ENCODE data around the gene FUT7.

Gene FUT7

DNA sequence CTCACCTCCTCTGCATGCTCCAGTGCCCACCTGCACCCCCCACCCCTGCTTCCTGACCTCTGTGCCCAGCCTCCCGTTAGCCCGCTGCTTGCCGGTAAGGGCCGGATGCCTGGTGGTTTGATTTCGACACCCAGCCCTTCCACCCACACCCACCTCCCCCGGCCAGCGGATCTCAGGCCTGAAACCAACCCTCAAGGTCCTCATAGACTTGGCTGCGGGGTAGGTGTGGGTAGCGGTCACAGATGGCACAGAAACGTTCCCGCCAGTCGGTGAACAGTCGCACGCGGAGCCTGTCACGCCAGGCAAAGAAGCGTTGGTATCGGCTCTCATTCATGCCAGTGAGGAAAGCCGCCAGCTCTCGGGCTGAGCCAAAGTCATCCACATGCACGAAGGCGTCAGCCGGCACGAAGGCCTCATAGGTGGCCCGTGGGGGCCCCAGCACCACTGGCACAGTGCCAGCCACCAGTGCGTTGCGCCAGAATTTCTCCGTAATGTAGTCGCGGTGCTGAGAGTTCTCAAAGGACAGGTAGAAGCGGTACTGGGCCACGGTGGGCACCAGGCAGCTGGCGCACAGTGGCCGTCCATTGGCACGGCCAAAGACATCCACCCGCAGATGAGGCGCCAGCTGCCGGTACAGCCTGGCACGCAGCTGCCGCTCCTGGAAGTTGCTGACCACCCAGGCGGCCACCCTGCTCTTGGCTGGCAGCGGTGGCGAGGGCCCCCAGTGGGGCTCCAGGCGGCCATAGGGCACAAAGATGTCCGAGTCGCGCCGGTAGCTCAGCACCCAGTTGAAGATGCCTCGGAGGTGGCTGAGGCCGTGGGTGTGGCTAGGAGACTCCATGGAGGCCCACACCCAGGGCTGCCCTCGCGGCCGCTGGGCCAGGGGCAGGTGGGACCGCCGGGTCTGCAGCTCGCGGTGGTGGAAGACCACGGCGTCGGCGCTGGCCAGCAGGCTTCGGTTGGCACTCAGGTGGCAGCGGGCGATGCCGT is 1.1 kb downstream of the FUT7 start:
- no peak for DNase-seq

DNA sequence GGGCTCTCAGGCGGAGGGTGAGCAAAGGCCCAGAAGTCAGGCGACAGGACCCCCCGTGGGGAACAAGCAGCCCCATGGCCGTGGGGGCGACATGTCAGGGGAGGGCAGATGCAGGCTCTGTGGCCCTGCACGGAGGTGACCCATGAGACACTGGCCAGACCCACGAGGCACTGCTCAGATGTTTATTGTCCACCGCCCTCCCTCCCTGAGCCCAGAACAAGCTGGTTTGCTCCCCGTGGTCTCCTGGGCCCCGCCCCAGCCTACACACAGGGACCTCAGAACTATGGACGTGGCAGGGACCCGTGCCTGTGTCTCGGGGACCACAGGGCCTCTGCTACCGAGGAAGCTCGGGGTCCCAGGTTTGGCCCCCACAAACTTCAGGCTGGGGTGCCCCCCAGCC is 1.9 kb downstream of the FUT7 start:
- no peak for DNase-seq

DNA sequence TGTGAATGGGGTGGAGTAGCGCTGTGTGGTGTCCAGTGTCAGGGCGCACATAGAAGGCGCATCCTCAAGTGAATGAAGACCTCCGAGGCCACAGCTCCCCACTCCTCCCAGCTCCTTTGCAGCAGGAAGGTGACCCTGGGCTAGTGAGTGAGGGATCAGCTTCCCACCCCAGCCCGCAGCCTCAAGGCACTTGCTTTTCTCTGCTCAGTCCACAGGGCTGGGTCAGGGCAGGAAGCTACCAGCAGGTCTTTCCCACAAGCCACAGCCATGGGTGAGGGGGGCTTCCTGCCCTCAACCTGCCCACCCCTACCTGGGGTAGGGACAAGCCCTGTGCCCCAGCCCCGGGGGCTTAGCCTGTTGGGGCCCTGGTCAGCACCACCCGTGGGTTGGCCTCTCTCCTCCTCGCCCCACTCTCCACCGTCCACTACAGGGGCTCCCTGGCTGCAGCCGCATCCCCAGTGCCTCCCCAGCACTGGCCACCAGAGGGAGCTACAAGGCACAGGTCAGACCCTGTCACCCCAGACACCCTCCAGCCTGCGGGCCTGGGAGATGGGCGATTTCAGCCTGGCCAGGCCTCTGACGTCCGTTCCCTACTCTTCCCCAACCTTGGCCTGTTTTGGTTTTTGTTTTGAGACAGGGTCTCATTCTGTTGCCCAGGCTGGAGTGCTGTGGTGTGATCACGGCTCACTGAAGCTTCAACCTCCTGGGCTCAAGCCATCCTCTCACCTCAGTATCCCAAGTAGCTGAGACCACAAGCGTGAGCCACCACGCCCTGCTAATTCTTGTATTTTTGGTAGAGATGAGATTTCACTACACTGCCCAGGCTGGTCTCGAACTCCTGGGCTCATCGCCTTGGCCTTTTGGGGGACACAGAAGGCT is 2.6 kb downstream of the FUT7 start:
- DNase-seq = peak; percentile 29

DNA sequence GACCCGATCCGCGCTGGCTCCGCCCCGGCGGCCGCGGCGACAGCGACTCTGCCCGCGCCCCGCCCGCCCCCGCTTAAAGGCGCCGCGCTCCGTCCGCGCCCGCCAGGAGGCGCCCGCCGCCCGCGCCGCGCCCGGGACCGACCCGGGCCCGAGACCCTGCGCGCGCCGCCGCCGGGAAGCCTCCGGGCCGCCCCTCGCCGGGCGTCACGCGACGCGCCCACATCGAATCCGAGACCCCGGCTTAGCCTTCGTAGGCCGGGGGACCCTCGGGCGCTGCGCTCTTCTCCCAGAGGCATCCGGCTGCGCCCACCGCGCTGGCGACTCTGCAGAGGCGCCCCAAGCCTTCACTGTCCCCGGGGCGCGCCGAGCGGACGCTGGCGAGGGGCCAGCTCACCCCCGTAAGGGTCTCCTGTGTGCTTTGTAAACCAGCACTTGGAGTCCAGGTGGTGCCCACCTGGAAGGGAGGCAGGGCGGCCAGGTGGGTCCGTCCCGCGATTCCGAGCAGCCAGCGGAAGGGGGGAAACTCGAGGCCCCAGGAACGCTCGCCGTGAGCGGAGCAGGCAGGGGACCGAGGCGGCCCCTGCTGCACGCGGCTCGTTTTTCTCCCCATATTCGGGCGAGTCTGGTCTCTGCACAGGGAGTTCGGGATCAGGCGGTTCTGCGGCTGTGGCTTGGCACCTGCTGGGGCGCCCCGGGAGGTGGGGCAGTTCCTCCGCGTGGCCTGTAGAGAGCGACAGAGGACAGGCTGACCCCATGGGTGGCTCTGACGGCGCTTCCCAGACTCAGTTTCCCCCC is 3.4 kb downstream of the FUT7 start:
- DNase-seq = peak; percentile 37

DNA sequence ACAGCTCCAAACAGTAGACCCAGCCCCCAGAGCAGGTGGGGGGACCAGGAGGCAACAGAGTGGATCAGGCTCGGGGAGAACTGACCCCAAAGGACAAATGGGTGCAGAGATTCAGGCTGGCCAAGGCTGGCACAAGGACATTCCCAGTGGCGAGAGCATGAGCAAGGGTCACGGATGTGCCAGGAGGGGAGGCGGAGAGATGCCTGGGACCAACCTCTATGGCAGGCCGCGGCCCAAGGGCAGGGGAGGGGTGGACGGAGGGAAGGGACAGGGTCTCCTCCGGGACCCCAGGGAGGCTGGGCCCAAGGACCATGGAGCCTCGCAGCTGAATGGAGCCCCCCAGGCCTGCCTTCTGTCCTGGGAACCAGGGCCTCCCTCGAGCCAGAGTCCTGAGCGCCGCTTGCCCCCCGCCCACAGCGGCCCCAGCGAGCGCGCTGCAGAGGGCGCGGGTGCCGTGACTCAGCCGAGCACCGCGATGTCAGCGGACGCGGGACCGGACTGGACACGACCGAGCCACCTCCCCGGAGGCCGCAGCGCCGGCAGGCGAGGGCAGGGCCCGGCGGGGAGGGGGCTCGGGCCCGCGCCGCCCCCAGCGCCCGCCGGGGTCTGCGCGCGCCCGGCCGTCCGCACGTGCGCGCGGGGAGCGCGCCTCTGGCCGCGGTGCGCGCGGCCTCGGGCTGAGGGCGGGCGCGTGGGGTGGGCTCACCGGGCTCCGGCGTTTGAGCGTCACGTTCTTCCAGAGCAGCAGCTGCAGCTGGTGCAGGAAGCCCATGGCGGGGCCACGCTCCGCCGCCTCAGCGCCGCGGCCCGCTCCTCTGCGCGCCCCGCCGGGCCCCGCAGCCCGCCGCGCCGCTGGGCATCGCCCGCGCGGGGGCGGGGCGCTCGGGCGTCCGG is 4.3 kb downstream of the FUT7 start, which contains the start of gene ABCA2:
ABCA2 (minus strand) TSS at position 869 of the 894 bp plus-strand sequence; CDS start at position 772, 97 bp downstream.
- no peak for DNase-seq

DNA sequence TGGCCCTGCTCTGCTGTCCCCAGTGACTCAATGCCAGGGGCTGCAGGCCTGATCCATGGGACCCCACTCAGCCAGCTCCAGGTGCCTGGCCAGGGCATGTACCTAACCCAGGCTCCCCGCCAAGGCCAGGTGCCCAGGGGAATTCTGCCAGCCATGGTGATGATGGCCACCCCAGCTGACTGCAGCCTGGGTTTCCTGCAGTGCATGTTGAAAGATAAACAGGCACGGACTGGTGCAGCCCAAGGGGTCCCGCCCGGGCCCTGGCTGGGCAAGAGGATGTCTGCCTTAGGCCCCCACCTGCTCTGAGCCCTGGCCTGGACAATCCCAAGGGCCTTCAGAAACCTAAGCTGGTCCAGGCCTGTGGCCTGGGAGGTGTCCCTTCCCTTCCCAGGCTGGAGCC is 5.1 kb downstream of the FUT7 start:
- peak; percentile 31 for DNase-seq

DNA sequence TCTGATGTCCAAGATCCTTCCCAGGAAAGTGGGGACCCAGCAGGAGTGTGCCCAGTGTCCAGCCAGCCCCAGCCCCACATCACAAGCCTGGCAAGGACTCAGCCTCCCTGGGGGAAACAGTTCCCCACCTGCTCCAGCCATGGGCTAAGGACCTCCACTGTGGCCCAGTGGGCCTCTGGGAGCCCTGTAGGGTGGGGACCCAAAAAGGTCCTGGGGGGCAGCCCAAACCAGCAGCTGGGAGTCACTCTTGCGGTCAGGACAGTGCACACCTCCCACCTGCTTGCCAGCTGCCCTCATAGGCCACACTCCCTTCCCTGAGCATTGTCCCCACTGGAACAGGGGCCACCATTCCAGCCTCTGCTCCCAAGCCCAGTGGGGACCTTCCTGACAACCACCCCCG is 5.5 kb downstream of the FUT7 start:
- no peak for DNase-seq

DNA sequence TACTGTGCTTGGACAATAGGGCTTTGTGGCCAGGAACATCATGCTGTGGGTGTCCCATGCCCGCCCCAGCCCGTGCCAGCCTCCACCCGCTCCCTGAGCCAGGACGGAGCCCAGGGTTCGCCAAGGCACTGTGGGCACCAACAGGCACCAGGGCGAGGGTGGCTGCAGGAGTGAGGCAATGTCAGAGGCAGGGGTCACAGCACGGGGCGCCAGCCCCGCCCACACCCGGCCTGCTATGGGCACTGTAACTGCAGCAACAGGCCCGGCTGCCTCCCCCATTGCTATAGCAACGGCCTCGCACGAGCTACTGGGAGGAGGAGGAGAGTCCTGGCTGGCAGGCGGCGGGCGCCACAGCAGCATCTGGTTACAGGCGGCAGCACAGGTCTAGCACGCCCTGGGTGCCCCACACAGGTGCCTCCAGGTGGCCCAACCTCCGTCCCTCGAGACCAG is 6.3 kb downstream of the FUT7 start:
- peak; percentile 20 for DNase-seq

DNA sequence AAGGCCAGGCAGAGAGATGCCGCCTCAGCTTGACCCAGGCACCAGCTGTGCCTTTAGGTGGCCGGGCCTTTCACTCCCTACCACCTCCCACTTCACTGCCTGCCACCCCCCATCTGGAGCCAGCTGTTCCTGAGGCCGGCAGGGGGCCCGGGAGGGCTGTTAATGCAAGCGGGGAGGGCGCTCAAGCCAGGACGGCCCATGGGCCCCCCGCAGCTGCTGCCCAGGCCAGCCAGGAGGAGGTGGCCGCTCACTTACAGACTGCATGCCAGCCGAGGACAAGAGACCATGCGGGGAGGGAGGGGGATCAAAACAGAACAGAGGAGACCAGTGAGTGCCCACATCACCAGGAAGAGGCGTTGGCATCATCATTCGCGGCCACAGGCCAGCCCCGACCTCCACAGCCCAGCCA is 8.3 kb downstream of the FUT7 start:
- no peak for DNase-seq

DNA sequence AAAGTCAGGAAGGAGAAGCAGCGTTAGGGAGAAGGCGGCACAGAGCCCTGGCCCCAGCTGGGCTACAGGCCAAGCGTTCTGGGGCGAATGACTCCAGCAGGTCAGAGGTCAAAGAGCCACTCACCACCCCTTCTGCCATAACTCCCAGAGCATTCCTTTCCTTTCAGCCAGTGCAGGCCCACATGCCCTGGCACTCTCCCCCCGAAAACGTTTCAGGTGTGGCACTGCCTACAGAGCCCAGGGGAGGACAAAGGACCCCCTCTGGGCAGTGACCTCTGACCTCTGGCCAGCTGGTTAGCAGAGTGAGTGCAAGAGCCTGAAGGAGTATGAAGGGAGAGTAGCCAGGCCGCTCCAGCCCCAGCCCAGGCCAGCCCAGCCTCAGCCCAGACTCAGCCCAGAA is 8.7 kb downstream of the FUT7 start:
- no peak for DNase-seq

DNA sequence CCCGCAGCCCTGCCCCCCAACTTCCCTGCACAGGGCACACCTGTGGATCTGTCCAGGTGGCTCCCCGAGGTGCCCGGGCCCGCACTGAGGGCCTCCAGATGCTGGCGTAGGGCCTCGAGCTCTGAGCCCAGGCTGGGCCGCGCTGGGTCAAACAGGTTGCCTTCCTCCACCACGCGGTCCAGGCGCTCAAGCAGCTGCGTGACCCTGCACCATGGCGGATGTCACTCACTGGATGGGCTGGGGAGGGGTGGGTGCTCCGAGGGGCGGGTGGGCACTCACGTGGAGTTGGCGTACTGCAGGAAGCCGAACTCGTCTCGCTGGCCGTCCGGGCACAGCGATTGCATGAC is 9.3 kb downstream of the FUT7 start:
- DNase-seq = no peak

DNA sequence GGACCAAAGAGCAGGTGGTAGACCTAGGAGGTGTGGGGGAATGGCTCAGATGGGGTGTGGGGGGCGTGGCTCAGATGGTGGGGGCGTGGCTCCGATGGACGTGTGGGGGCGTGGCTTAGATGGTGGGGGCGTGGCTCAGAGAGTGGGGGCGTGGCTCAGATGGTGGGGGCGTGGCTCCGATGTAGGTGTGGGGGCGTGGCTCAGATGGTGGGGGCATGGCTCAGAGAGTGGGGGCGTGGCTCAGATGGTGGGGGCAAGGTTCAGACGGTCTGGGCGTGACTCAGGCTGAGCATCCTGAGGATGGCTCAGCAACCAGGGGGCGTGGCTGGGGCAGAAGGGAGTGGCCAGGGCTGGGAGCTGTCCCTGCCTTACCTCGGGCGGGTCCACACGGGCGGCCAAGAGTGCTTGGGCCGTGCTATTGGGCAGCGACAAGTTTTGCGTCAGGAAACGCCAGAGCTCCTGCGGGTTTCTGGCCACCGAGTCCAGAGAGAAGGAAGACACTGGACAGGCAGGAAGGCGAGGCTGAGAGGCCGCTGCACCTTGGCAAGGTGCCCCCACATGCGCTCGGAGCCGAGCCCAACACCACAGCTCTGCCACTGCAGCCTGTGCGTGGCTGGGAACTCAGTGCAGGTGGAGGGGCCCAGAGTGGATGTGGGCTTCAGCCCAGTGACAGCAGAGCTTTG is 9.8 kb downstream of the FUT7 start:
- no peak for DNase-seq

DNA sequence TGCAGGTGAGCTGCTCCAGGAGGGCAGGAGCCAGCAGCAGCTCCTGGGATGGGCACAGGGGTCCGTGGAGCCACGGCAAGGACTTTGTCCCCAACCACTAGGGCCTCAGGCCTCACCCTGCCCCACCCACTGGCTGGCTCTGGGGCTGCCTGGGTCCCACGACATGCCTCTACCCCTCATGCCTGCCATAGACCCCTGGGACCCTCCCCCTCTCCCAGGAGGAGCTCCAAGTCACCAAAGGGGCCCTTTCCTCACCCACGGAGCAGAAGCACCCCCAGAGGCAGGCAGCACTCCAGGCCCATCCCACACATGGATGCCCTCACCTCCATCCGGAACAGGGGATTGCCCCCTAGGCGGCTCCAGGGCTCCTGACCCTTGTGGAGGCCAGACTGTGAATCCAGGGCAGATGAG is 10.3 kb downstream of the FUT7 start:
- no peak for DNase-seq

DNA sequence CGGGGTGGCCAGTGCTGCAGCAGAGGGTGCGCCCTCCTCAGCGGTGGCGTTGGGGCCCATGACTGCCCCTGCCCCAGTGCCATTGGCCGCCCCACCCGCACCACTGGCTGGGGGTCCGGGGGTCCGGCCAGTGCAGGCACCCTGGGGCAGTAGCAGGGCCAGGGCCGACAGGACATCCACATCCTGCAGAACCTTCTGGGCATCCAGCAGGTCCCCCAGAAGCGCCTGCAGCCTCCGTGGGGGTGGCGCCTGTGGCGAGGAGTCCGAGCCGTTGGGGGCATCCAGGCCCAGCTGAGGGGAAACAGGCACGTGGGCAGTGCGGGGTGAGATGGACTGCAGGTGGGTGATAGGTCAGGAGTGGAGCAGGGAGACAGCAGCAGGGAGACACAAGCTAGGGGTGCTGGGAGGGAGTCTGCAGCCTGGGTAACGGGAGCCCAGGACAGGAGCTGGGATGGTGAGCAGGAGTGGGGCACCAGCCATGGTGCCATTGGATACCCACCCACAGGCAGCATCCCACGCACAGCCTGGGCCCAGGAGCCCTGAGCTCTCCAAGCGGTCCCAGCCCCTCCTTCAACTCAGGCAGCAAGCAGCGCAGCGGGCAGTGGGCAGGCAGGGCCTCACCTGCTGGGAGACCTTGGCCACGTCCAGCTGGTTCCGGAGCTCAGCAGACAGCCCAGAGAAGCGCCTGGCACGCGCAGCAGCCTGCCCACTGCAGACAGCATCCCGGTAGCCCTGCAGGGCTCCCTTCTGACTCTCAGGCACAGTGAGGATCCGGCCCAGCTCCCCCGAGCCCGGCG is 10.9 kb downstream of the FUT7 start:
- DNase-seq = no peak

DNA sequence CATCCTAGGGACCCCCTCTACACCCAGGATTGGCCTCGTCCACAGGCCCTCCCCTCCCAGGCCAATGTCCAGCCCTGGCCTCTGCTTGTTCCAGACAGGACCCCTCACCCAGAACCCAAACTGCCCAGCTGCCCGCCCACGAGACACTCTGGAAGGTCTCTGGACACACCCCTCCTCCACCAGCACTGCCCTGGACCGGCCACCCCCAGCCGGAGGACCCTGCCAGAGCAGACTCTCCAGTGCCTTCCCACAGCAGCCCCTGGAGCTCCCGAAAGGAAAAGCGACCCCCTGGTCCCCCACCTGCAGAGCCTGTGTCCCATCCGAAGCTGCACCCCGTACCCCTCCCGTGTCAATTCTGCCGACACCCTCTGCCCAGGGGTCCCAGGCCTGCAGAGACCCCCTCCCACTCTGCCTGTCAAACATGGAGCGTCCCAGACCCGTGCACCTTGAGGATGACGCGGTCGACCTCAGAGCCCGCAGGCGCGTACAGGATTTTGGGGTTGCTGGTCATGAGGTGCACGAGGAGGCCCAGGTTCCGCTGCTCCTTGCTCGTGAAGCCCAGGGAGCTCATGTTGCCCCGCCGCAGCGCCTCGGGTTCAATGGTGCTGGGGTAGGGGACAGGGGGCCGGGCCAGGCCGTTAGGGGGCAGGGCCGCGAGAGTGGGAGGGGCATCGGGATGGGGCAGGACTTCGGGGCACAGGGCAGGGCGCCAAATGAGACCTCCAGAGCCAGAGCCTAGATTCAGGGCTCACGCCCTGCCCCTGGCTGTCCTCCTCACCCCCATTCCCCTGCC is 11.8 kb downstream of the FUT7 start:
- no peak for DNase-seq

DNA sequence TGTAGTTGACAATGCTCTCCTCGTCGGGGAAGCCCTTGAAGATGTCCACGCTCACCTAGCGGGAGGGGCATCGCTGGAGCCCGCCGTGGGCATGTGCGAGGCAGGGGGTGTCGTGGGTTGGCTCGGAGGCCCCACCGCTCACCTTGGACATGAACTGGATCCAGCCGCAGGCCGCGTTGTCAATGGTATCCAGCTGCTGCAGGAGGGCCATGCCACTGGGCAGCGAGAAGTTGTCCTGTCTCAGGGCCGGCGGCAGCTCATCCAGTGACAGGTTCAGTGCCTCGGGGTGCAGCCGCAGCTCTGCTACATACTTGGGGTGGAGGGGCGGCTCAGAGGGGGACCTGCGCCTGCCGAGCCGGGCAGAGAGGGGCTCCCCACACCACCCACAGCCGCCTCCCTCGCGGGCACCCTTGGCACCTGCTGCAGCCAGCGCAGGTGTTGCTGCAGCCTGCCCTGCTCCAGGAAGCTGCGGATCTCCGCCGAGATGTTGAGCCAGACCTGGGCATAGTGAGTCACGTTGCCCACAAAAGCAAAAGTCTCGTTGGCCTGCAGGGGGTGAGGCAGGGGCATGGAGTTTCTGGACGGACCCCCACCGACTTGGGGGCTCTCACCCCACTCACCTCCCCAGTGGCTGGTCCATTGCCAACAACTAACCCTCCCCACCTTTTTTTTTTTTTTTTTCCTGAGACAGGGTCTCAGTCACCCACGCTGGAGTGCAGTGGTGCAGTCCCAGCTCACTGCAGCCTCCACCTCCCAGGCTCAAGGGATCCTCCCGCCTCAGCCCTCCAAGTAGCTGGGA is 12.9 kb downstream of the FUT7 start:
- DNase-seq = no peak

DNA sequence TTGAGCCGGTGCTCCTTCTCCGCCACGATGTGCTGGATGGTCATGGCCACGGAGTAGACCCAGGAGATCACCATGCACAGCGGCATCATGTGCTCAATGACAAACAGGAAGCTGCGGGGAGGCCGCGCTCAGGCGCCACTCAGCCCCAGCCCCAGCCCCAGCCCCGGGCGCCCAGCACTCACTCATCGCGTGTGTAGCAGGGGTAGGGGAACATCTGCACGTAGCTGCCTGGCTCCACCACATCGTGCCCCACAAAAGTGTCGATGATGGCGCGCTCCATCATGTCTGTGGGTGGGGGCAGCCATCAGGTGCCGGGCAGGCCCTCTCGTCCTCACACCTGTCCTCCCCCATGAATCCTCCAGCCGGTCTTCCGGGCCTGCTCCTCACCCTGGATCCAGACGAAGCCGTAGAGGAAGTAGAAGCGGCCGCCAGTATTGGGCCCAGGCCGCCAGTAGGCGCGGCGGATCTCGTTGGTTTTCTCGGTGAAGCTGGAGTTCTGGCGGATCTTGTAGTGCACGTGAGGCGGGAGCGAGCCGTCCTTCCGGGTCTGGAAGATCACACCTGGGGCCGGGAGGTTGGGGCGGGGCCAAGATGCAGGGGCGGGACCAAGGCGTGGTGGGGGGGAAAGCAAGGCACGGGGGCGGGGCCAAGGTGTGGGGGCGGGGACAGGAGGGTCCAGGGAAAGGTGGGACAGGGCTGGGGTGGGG is 13.9 kb downstream of the FUT7 start:
- DNase-seq = no peak

DNA sequence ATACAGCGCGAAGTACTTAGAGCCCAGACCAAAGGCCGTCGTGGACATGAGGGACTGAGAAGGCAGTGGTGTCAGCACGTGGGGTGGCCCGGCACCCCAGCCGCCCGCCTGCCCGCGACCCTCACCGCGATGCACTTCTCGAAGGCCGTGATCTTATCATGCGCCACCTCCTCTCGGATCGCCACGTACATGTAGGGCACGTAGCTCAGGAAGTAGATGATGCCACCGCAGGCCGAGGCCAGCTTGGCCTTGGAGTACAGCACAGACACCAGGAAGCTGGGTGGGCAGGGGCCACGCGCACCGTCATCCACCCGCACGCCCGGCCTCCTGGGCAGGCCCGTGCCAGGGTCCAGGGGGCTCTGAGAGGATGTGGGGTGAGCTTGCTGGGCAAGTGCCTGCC is 14.8 kb downstream of the FUT7 start:
- DNase-seq = no peak

All from NCI-H1092 (cell line).